ENCODE measurements around the gene NAA16. TPM values are rescaled to one million over a fixed set of nuclear protein-coding genes. Genes with fewer than 3 reads are reported as not detected.

Gene NAA16
- total and polyA plus RNA-seq, 2 donors (not counting 1 experiment from before 2014, with no cell fraction given) = 14.3 to 33.5 TPM

- peaks cover 0 to 4% (median 0%) of the 10 kb centered on the region in 3 donors for H3K9me3 ChIP-seq (ENCODE audit: control extremely low read depth in 1 of 3, control insufficient read depth in 2 of 3, insufficient read depth in 1 of 3, low read length in 2 of 3)
- no peaks in the 10 kb centered on the region for H3K4me1 Mint-ChIP-seq
- H3K27ac Mint-ChIP-seq = no peak overlapping the region
- H4K20me1 ChIP-seq (ENCODE audit: control insufficient read depth, insufficient read depth, low read length, poor library complexity, severe bottlenecking) = no peaks in the 10 kb centered on the region
- no peaks in the 10 kb centered on the region for H3K36me3 ChIP-seq (replicated peaks in 1 of 2; ENCODE audit: control extremely low read depth in 1 of 2, control insufficient read depth in 1 of 2, extremely low read depth in 1 of 2, insufficient read depth in 2 of 2, low read length in 1 of 2)
- ATAC-seq (ENCODE audit: low read depth) (no peak), DNase-seq (no peak)
- H3K4me2 ChIP-seq (replicated peaks; ENCODE audit: low read depth, low read length, poor library complexity, severe bottlenecking) = no peak overlapping the region
- H3K27me3 Mint-ChIP-seq = peaks cover 2% of the 10 kb centered on the region
- H3K4me3 Mint-ChIP-seq = no peak overlapping the region
- TF ChIP-seq CTCF (IDR thresholded peaks at IDR 0.05) = no peak
- TF ChIP-seq EZH2 (IDR thresholded peaks at IDR 0.05; ENCODE audit: borderline replicate concordance, insufficient read depth, low read depth, low read length, poor library complexity, severe bottlenecking) = no peak
- no peaks in the 10 kb centered on the region for H3K4me1 ChIP-seq (ENCODE audit: control insufficient read depth in 2 of 2, insufficient read depth in 2 of 2, low read length in 2 of 2)
- peaks cover 1% of the 10 kb centered on the region for H3K9me3 Mint-ChIP-seq (ENCODE audit: insufficient read depth)
- CTCF ChIA-PET = no interaction called here
- 91% methylated on average over 6 of the region's 7 CpGs for WGBS (ENCODE audit: insufficient coverage)
- no peaks in the 10 kb centered on the region for H3K79me2 ChIP-seq (ENCODE audit: control insufficient read depth, insufficient read depth, low read length)
- no peak overlapping the region for H3K27ac ChIP-seq (ENCODE audit: low read length in 2 of 2)
- POLR2A ChIA-PET = no interaction called here
- H3K4me3 ChIP-seq (ENCODE audit: control extremely low read depth in 1 of 5, extremely low read depth in 1 of 5, insufficient read depth in 1 of 5, low read depth in 2 of 5, low read length in 4 of 5) = no peak overlapping the region
- H3K27me3 ChIP-seq (replicated peaks in 1 of 4; ENCODE audit: control extremely low read depth in 1 of 4, control insufficient read depth in 3 of 4, insufficient read depth in 4 of 4, low read length in 3 of 4) = no peaks in the 10 kb centered on the region
- intact Hi-C loops (cut with micrococcal nuclease) = no loop called here
- H3K9ac ChIP-seq (ENCODE audit: low read length) = no peak overlapping the region
- H2AFZ ChIP-seq (ENCODE audit: insufficient read depth, low read depth, low read length, poor library complexity, severe bottlenecking) = no peak overlapping the region
These were observed 87.6 kb downstream of the NAA16 start for GRCh38 chr13:41398494-41399170.

- ATAC-seq (ENCODE audit: low read depth) (no peak), DNase-seq (no peak)
- H3K4me3 Mint-ChIP-seq = no peak overlapping the region
- no peaks in the 10 kb centered on the region for H3K36me3 ChIP-seq (replicated peaks in 1 of 2; ENCODE audit: control extremely low read depth in 1 of 2, control insufficient read depth in 1 of 2, extremely low read depth in 1 of 2, insufficient read depth in 2 of 2, low read length in 1 of 2)
- WGBS (ENCODE audit: insufficient coverage) = 100% methylated on average over 2 of the region's 4 CpGs
- H3K79me2 ChIP-seq (ENCODE audit: control insufficient read depth, insufficient read depth, low read length) = no peaks in the 10 kb centered on the region
- H3K27me3 Mint-ChIP-seq = no peaks in the 10 kb centered on the region
- intact Hi-C loops (cut with micrococcal nuclease) = no loop called here
- peaks cover 0 to 4% (median 0%) of the 10 kb centered on the region in 3 donors for H3K9me3 ChIP-seq (ENCODE audit: control extremely low read depth in 1 of 3, control insufficient read depth in 2 of 3, insufficient read depth in 1 of 3, low read length in 2 of 3)
- no peak overlapping the region for H2AFZ ChIP-seq (ENCODE audit: insufficient read depth, low read depth, low read length, poor library complexity, severe bottlenecking)
- H4K20me1 ChIP-seq (ENCODE audit: control insufficient read depth, insufficient read depth, low read length, poor library complexity, severe bottlenecking) = no peaks in the 10 kb centered on the region
- H3K9ac ChIP-seq (ENCODE audit: low read length) = no peak overlapping the region
- H3K27me3 ChIP-seq (replicated peaks in 1 of 4; ENCODE audit: control extremely low read depth in 1 of 4, control insufficient read depth in 3 of 4, insufficient read depth in 4 of 4, low read length in 3 of 4) = no peaks in the 10 kb centered on the region
- no peaks in the 10 kb centered on the region for H3K4me1 ChIP-seq (ENCODE audit: control insufficient read depth in 2 of 2, insufficient read depth in 2 of 2, low read length in 2 of 2)
- H3K4me1 Mint-ChIP-seq = no peaks in the 10 kb centered on the region
- CTCF ChIA-PET = no interaction called here
- no peak overlapping the region for H3K27ac ChIP-seq (ENCODE audit: low read length in 2 of 2)
- POLR2A ChIA-PET = no interaction called here
- no peaks in the 10 kb centered on the region for H3K9me3 Mint-ChIP-seq (ENCODE audit: insufficient read depth)
- no peak overlapping the region for H3K4me3 ChIP-seq (ENCODE audit: control extremely low read depth in 1 of 5, extremely low read depth in 1 of 5, insufficient read depth in 1 of 5, low read depth in 2 of 5, low read length in 4 of 5)
- H3K4me2 ChIP-seq (replicated peaks; ENCODE audit: low read depth, low read length, poor library complexity, severe bottlenecking) = no peak overlapping the region
- H3K27ac Mint-ChIP-seq = no peak overlapping the region
- no peak for TF ChIP-seq CTCF (IDR thresholded peaks at IDR 0.05)
- no peak for TF ChIP-seq EZH2 (IDR thresholded peaks at IDR 0.05; ENCODE audit: borderline replicate concordance, insufficient read depth, low read depth, low read length, poor library complexity, severe bottlenecking)
These were observed 90.3 kb downstream of the NAA16 start for GRCh38 chr13:41401366-41401765.
